ENCODE measurements around the gene ZNF76. TPM values are rescaled to one million over a fixed set of nuclear protein-coding genes. Genes with fewer than 3 reads are reported as not detected.

Gene ZNF76
- total and polyA plus RNA-seq, 9 of the 15 experiments (the other 6 are each of a cell fraction or from before 2014, with no cell fraction given) = 1.2 to 17.8 (median 10.7) TPM

Other genes with a start within 250 kb of the ZNF76 start
- gene TCP11, start 118.4 kb upstream of the ZNF76 start, total RNA-seq (2014; rRNA removed) = not detected in 2 replicates
- gene TCP11, start 118.4 kb upstream of the ZNF76 start, total RNA-seq (2014; rRNA removed; fragmentation: Illumina TruSeq; extraction: Trizol) = not detected in 2 replicates
- not detected in 2 replicates for gene TCP11, start 118.4 kb upstream of the ZNF76 start, total RNA-seq (2015; rRNA removed; fragmentation: Illumina TruSeq; extraction: Trizol)
- not detected in 2 replicates for gene TCP11, start 118.4 kb upstream of the ZNF76 start, total RNA-seq (2021)
- not detected in 2 replicates for gene TCP11, start 118.4 kb upstream of the ZNF76 start, polyA plus RNA-seq (2011; rRNA removed)
- not detected in 2 replicates for gene TCP11, start 118.4 kb upstream of the ZNF76 start, polyA plus RNA-seq (2014; fragmentation: Illumina TruSeq; extraction: Trizol)
- not detected for gene TCP11, start 118.4 kb upstream of the ZNF76 start, polyA plus RNA-seq (2014; fragmentation: Nextera tagmentation; extraction: Ambion mirVana)
- not detected in 2 replicates for gene TCP11, start 118.4 kb upstream of the ZNF76 start, polyA plus RNA-seq (2014; rRNA removed)
- not detected in 2 replicates for gene SCUBE3, start 45.8 kb upstream of the ZNF76 start, total RNA-seq (2014; rRNA removed)
- not detected in 2 replicates for gene SCUBE3, start 45.8 kb upstream of the ZNF76 start, total RNA-seq (2014; rRNA removed; fragmentation: Illumina TruSeq; extraction: Trizol)
- gene SCUBE3, start 45.8 kb upstream of the ZNF76 start, total RNA-seq (2015; rRNA removed; fragmentation: Illumina TruSeq; extraction: Trizol) = not detected in 2 replicates
- gene SCUBE3, start 45.8 kb upstream of the ZNF76 start, total RNA-seq (2021) = 0.02 TPM in 1 of 2 replicates, not detected in the other
- not detected in 2 replicates for gene SCUBE3, start 45.8 kb upstream of the ZNF76 start, polyA plus RNA-seq (2011; rRNA removed)
- not detected in 2 replicates for gene SCUBE3, start 45.8 kb upstream of the ZNF76 start, polyA plus RNA-seq (2014; fragmentation: Illumina TruSeq; extraction: Trizol)
- gene SCUBE3, start 45.8 kb upstream of the ZNF76 start, polyA plus RNA-seq (2014; fragmentation: Nextera tagmentation; extraction: Ambion mirVana) = under 1 TPM; 0.01 to 0.11 TPM
- gene SCUBE3, start 45.8 kb upstream of the ZNF76 start, polyA plus RNA-seq (2014; rRNA removed) = not detected in 2 replicates
- gene DEF6, start 38.1 kb downstream of the ZNF76 start, total RNA-seq (2014; rRNA removed) = 42.0 and 43.4 TPM in 2 replicates
- 10.0 and 13.5 TPM in 2 replicates for gene DEF6, start 38.1 kb downstream of the ZNF76 start, total RNA-seq (2014; rRNA removed; fragmentation: Illumina TruSeq; extraction: Trizol)
- gene DEF6, start 38.1 kb downstream of the ZNF76 start, total RNA-seq (2015; rRNA removed; fragmentation: Illumina TruSeq; extraction: Trizol) = 22.7 and 24.5 TPM in 2 replicates
- 30.9 and 37.8 TPM in 2 replicates for gene DEF6, start 38.1 kb downstream of the ZNF76 start, total RNA-seq (2021)
- gene DEF6, start 38.1 kb downstream of the ZNF76 start, polyA plus RNA-seq (2011; rRNA removed) = 27.5 and 42.7 TPM in 2 replicates
- gene DEF6, start 38.1 kb downstream of the ZNF76 start, polyA plus RNA-seq (2014; fragmentation: Illumina TruSeq; extraction: Trizol) = 15.9 and 22.0 TPM in 2 replicates
- gene DEF6, start 38.1 kb downstream of the ZNF76 start, polyA plus RNA-seq (2014; fragmentation: Nextera tagmentation; extraction: Ambion mirVana) = 1 to 10 TPM; 1.3 to 1.4 TPM
- 44.6 and 45.7 TPM in 2 replicates for gene DEF6, start 38.1 kb downstream of the ZNF76 start, polyA plus RNA-seq (2014; rRNA removed)
- 3.8 and 5.1 TPM in 2 replicates for gene PPARD, start 82.8 kb downstream of the ZNF76 start, total RNA-seq (2014; rRNA removed)
- 1.7 and 2.0 TPM in 2 replicates for gene PPARD, start 82.8 kb downstream of the ZNF76 start, total RNA-seq (2014; rRNA removed; fragmentation: Illumina TruSeq; extraction: Trizol)
- 3.1 and 3.3 TPM in 2 replicates for gene PPARD, start 82.8 kb downstream of the ZNF76 start, total RNA-seq (2015; rRNA removed; fragmentation: Illumina TruSeq; extraction: Trizol)
- 11.4 and 13.2 TPM in 2 replicates for gene PPARD, start 82.8 kb downstream of the ZNF76 start, total RNA-seq (2021)
- 8.1 and 18.2 TPM in 2 replicates for gene PPARD, start 82.8 kb downstream of the ZNF76 start, polyA plus RNA-seq (2011; rRNA removed)
- gene PPARD, start 82.8 kb downstream of the ZNF76 start, polyA plus RNA-seq (2014; fragmentation: Illumina TruSeq; extraction: Trizol) = 9.2 and 11.4 TPM in 2 replicates
- gene PPARD, start 82.8 kb downstream of the ZNF76 start, polyA plus RNA-seq (2014; fragmentation: Nextera tagmentation; extraction: Ambion mirVana) = under 1 TPM; 0.14 to 0.18 TPM
- gene PPARD, start 82.8 kb downstream of the ZNF76 start, polyA plus RNA-seq (2014; rRNA removed) = 9.5 and 9.7 TPM in 2 replicates
- gene FANCE, start 192.6 kb downstream of the ZNF76 start, total RNA-seq (2014; rRNA removed) = 26.7 and 30.2 TPM in 2 replicates
- gene FANCE, start 192.6 kb downstream of the ZNF76 start, total RNA-seq (2014; rRNA removed; fragmentation: Illumina TruSeq; extraction: Trizol) = 16.1 and 16.8 TPM in 2 replicates
- gene FANCE, start 192.6 kb downstream of the ZNF76 start, total RNA-seq (2015; rRNA removed; fragmentation: Illumina TruSeq; extraction: Trizol) = 14.5 and 14.8 TPM in 2 replicates
- gene FANCE, start 192.6 kb downstream of the ZNF76 start, total RNA-seq (2021) = 23.7 and 26.1 TPM in 2 replicates
- gene FANCE, start 192.6 kb downstream of the ZNF76 start, polyA plus RNA-seq (2011; rRNA removed) = 17.0 and 20.4 TPM in 2 replicates
- 17.3 and 18.3 TPM in 2 replicates for gene FANCE, start 192.6 kb downstream of the ZNF76 start, polyA plus RNA-seq (2014; fragmentation: Illumina TruSeq; extraction: Trizol)
- gene FANCE, start 192.6 kb downstream of the ZNF76 start, polyA plus RNA-seq (2014; fragmentation: Nextera tagmentation; extraction: Ambion mirVana) = 1 to 10 TPM; 5.7 to 5.9 TPM
- 17.2 and 20.4 TPM in 2 replicates for gene FANCE, start 192.6 kb downstream of the ZNF76 start, polyA plus RNA-seq (2014; rRNA removed)
- 2,223 and 2,318 TPM in 2 replicates for gene RPL10A, start 208.7 kb downstream of the ZNF76 start, total RNA-seq (2014; rRNA removed)
- 1,978 and 2,020 TPM in 2 replicates for gene RPL10A, start 208.7 kb downstream of the ZNF76 start, total RNA-seq (2014; rRNA removed; fragmentation: Illumina TruSeq; extraction: Trizol)
- 1,939 and 1,940 TPM in 2 replicates for gene RPL10A, start 208.7 kb downstream of the ZNF76 start, total RNA-seq (2015; rRNA removed; fragmentation: Illumina TruSeq; extraction: Trizol)
- 1,856 and 1,978 TPM in 2 replicates for gene RPL10A, start 208.7 kb downstream of the ZNF76 start, total RNA-seq (2021)
- 3,124 and 3,130 TPM in 2 replicates for gene RPL10A, start 208.7 kb downstream of the ZNF76 start, polyA plus RNA-seq (2011; rRNA removed)
- gene RPL10A, start 208.7 kb downstream of the ZNF76 start, polyA plus RNA-seq (2014; fragmentation: Illumina TruSeq; extraction: Trizol) = 2,585 and 3,193 TPM in 2 replicates
- 1,000 to 10,000 TPM; 1,589 to 2,116 TPM for gene RPL10A, start 208.7 kb downstream of the ZNF76 start, polyA plus RNA-seq (2014; fragmentation: Nextera tagmentation; extraction: Ambion mirVana)
- 2,844 and 3,237 TPM in 2 replicates for gene RPL10A, start 208.7 kb downstream of the ZNF76 start, polyA plus RNA-seq (2014; rRNA removed)
- gene TEAD3, start 237.3 kb downstream of the ZNF76 start, total RNA-seq (2014; rRNA removed) = 4.9 and 5.8 TPM in 2 replicates
- gene TEAD3, start 237.3 kb downstream of the ZNF76 start, total RNA-seq (2014; rRNA removed; fragmentation: Illumina TruSeq; extraction: Trizol) = 2.4 and 3.1 TPM in 2 replicates
- 3.0 and 3.3 TPM in 2 replicates for gene TEAD3, start 237.3 kb downstream of the ZNF76 start, total RNA-seq (2015; rRNA removed; fragmentation: Illumina TruSeq; extraction: Trizol)
- gene TEAD3, start 237.3 kb downstream of the ZNF76 start, total RNA-seq (2021) = 12.6 and 13.2 TPM in 2 replicates
- gene TEAD3, start 237.3 kb downstream of the ZNF76 start, polyA plus RNA-seq (2011; rRNA removed) = 3.3 and 7.0 TPM in 2 replicates
- 11.1 and 13.6 TPM in 2 replicates for gene TEAD3, start 237.3 kb downstream of the ZNF76 start, polyA plus RNA-seq (2014; fragmentation: Illumina TruSeq; extraction: Trizol)
- gene TEAD3, start 237.3 kb downstream of the ZNF76 start, polyA plus RNA-seq (2014; fragmentation: Nextera tagmentation; extraction: Ambion mirVana) = under 1 TPM; 0.63 to 0.92 TPM
- gene TEAD3, start 237.3 kb downstream of the ZNF76 start, polyA plus RNA-seq (2014; rRNA removed) = 6.7 and 8.2 TPM in 2 replicates

Data from K562 (cell line).